ENCODE results near the gene WNT11. TPM values are rescaled to one million over a fixed set of nuclear protein-coding genes. Genes with fewer than 3 reads are reported as not detected.

The WNT11 gene
- polyA plus RNA-seq (2011; rRNA removed) (not detected in 2 replicates), polyA minus RNA-seq (2011; rRNA and poly(A)+ RNA removed) (not detected in 2 replicates)

DNA sequence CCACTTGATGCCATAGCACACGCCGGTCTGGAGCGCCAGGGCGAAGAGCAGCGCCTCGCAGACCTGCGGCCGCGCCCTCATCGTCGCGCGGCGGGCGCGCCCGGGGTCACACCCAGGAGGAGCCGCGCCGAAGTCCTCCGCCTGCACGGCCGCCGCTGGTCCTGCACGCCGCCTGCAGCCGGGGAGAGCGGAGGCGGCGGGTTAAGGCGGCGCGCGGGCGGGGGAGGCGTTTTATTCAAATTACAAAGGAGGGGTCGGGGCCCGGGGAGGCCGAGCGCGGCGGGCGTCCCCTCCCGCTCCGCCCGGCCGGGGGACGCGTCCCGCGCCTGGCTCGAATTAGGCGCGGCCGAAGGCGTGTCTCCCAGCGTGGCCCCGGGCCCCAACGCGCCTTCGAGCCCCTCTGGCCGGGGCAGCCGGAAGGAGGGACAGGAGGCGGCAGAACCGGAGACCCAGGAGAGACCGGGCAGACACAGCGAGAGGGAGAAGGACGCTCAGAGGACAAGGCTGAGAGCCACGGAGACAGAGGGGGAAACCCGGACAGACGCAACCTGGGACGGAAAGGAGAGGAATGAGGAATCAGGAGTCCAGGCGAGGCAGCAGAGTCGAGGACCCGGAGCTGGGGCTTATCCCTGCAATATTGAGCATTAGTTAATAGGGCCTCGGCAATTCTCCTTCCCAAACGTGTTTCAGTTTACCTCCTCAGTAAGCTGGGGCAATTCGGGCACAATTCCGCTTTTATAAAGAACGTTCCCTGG lies at the start of gene WNT11:
Gene WNT11 (minus strand): TSS at position 176 of the 755 bp plus-strand sequence. CDS start 95 bp downstream, at position 81.
- DNase-seq (ENCODE audit: low read depth, low spot score): no peak
- Histone ChIP-seq H3K27ac (ENCODE audit: low read depth, low read length) (no peak within 1 kb of the TSS), H3K4me3 (ENCODE audit: low read depth, low read length) (peak within 1 kb of the TSS; percentile 45), H3K27me3 (ENCODE audit: control insufficient read depth, insufficient read depth, low read length) (peaks cover 80% of the 10 kb centered on the region), H3K9me3 (ENCODE audit: control insufficient read depth, insufficient read depth, low read length) (peaks cover 6% of the 10 kb centered on the region)
- TF ChIP-seq, protein P1, sequence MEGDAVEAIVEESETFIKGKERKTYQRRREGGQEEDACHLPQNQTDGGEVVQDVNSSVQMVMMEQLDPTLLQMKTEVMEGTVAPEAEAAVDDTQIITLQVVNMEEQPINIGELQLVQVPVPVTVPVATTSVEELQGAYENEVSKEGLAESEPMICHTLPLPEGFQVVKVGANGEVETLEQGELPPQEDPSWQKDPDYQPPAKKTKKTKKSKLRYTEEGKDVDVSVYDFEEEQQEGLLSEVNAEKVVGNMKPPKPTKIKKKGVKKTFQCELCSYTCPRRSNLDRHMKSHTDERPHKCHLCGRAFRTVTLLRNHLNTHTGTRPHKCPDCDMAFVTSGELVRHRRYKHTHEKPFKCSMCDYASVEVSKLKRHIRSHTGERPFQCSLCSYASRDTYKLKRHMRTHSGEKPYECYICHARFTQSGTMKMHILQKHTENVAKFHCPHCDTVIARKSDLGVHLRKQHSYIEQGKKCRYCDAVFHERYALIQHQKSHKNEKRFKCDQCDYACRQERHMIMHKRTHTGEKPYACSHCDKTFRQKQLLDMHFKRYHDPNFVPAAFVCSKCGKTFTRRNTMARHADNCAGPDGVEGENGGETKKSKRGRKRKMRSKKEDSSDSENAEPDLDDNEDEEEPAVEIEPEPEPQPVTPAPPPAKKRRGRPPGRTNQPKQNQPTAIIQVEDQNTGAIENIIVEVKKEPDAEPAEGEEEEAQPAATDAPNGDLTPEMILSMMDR (IDR thresholded peaks at IDR 0.05; ENCODE audit: low read depth, low read length): no peak
- CTCF ChIA-PET: interaction anchor here (0.6 to 4.3 kb wide), 23 partner anchors 8 to 648 kb away, joined by 3 to 55 read pairs (median 6); no protein-coding TSS in a partner anchor
- POLR2A ChIA-PET: no interaction called here

- TF ChIP-seq, protein P1 (IDR thresholded peaks at IDR 0.05; ENCODE audit: low read depth, low read length): no peak
- no peak for DNase-seq (ENCODE audit: low read depth, low spot score)
- H3K4me3 ChIP-seq (ENCODE audit: low read depth, low read length): no peak overlapping the region
- ChIA-PET CTCF (interaction anchor here (1.5 to 1.6 kb wide), 2 partner anchors 46 to 65 kb away, joined by 3 to 7 read pairs; no protein-coding TSS in a partner anchor), POLR2A (no interaction called here)
- peaks cover 17% of the 10 kb centered on the region for H3K9me3 ChIP-seq (ENCODE audit: control insufficient read depth, insufficient read depth, low read length)
- H3K27ac ChIP-seq (ENCODE audit: low read depth, low read length): no peak overlapping the region
- peaks cover 79% of the 10 kb centered on the region for H3K27me3 ChIP-seq (ENCODE audit: control insufficient read depth, insufficient read depth, low read length)
Measured at GRCh38 chr11:76253416-76253815, 47.1 kb upstream of the WNT11 start.

- Histone ChIP-seq H3K9me3 (ENCODE audit: control insufficient read depth, insufficient read depth, low read length) (peaks cover 17% of the 10 kb centered on the region), H3K27ac (ENCODE audit: low read depth, low read length) (no peak overlapping the region), H3K27me3 (ENCODE audit: control insufficient read depth, insufficient read depth, low read length) (peaks cover 75% of the 10 kb centered on the region), H3K4me3 (ENCODE audit: low read depth, low read length) (no peak overlapping the region)
- TF ChIP-seq, protein P1 (IDR thresholded peaks at IDR 0.05; ENCODE audit: low read depth, low read length): no peak
- ChIA-PET CTCF (interaction anchor here (1.6 kb wide), 1 partner anchor 45 kb away, joined by 7 read pairs; no protein-coding TSS in a partner anchor), POLR2A (no interaction called here)
- DNase-seq (ENCODE audit: low read depth, low spot score): no peak
Measured at GRCh38 chr11:76252631-76253070, 46.3 kb upstream of the WNT11 start.

DNA sequence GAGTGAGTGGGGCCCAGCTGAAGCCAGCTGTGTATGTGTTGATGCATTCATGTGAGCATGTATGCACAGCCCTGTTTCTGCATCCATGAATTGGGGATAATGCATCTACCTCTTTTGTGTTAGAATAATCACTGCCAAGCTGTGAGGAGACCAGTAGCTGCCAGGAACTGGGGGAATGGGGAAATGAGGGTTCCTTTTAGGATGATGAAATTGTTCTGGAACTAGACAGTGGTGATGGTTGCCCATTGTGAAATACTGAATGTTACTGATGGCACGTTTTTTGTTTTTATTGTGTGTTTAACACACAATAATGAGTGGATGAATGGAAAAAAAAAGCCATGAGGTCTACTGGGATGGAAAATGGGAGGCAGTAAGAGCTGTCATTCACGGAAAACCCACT lies 45.3 kb upstream of the WNT11 start:
- CTCF ChIA-PET: no interaction called here
- POLR2A ChIA-PET: no interaction called here

GRCh38 chr11:76251226-76251575 lies 44.9 kb upstream of the WNT11 start:
- Histone ChIP-seq H3K4me3 (ENCODE audit: low read depth, low read length) (no peak overlapping the region), H3K27ac (ENCODE audit: low read depth, low read length) (no peak overlapping the region), H3K27me3 (ENCODE audit: control insufficient read depth, insufficient read depth, low read length) (peaks cover 63% of the 10 kb centered on the region), H3K9me3 (ENCODE audit: control insufficient read depth, insufficient read depth, low read length) (peaks cover 17% of the 10 kb centered on the region)
- no peak for DNase-seq (ENCODE audit: low read depth, low spot score)
- POLR2A ChIA-PET: no interaction called here
- TF ChIP-seq, protein P1 (IDR thresholded peaks at IDR 0.05; ENCODE audit: low read depth, low read length): no peak
- CTCF ChIA-PET: no interaction called here

More for the DNA sequence above, 45.3 kb upstream of the WNT11 start:
- Histone ChIP-seq H3K27me3 (ENCODE audit: control insufficient read depth, insufficient read depth, low read length) (peaks cover 64% of the 10 kb centered on the region), H3K4me3 (ENCODE audit: low read depth, low read length) (no peak overlapping the region), H3K9me3 (ENCODE audit: control insufficient read depth, insufficient read depth, low read length) (peaks cover 17% of the 10 kb centered on the region), H3K27ac (ENCODE audit: low read depth, low read length) (no peak overlapping the region)
- TF ChIP-seq, protein P1 (IDR thresholded peaks at IDR 0.05; ENCODE audit: low read depth, low read length): no peak
- no peak for DNase-seq (ENCODE audit: low read depth, low spot score)

All from AG04450 (cell line).